Ishikawa (cell line): Measurements from ENCODE around the gene BBS9.

Experiments used
- CEBPB ChIP-seq: IDR thresholded peaks from 2 replicates; pipeline ENCODE4 v1.6.1; 2012
- CREB1 ChIP-seq: IDR thresholded peaks from 2 replicates; pipeline ENCODE4 v1.6.1; 2012; ENCODE audit warnings: low read depth
- EGR1 ChIP-seq: IDR thresholded peaks from 2 replicates; pipeline ENCODE4 v1.6.1; 2012
- EP300 ChIP-seq: IDR thresholded peaks from 2 replicates; pipeline ENCODE4 v1.6.1; 2012; ENCODE audit warnings: borderline replicate concordance
- FOXM1 ChIP-seq: IDR thresholded peaks from 2 replicates; pipeline ENCODE4 v1.6.1; 2012; ENCODE audit warnings: low read depth, borderline replicate concordance
- MAX ChIP-seq: IDR thresholded peaks from 2 replicates; pipeline ENCODE4 v1.6.1; 2012
- NFIC ChIP-seq: IDR thresholded peaks from 2 replicates; pipeline ENCODE4 v1.6.1; 2012
- RAD21 ChIP-seq: IDR thresholded peaks from 2 replicates; pipeline ENCODE4 v1.6.1; 2012; ENCODE audit warnings: low read depth
- REST ChIP-seq: IDR thresholded peaks from 2 replicates; pipeline ENCODE4 v1.6.1; 2012; ENCODE audit warnings: low read depth, mild to moderate bottlenecking
- TAF1 ChIP-seq: IDR thresholded peaks from 2 replicates; pipeline ENCODE4 v1.6.1; 2012; ENCODE audit warnings: low read depth, mild to moderate bottlenecking
- TCF12 ChIP-seq: IDR thresholded peaks from 2 replicates; pipeline ENCODE4 v1.6.1; 2012; ENCODE audit warnings: low read depth
- TEAD4 ChIP-seq: IDR thresholded peaks from 2 replicates; pipeline ENCODE4 v1.6.1; 2012
- USF1 ChIP-seq: IDR thresholded peaks from 2 replicates; pipeline ENCODE4 v1.6.1; 2012
- YY1 ChIP-seq: IDR thresholded peaks from 2 replicates; pipeline ENCODE4 v1.6.1; 2012; ENCODE audit warnings: low read depth
- ZBTB7A ChIP-seq: IDR thresholded peaks from 2 replicates; pipeline ENCODE4 v1.6.1; 2012; ENCODE audit warnings: low read depth

The BBS9 gene

GRCh38 chr7:33251301-33251700 is 121.9 kb downstream of the BBS9 start:
- TF ChIP-seq YY1 (no peak), REST (no peak), MAX (no peak), EGR1 (no peak), RAD21 (no peak), TEAD4 (no peak), CEBPB (no peak), ZBTB7A (no peak), EP300 (no peak), CREB1 (no peak), TCF12 (no peak), USF1 (no peak), NFIC (no peak), FOXM1 (no peak)

- no peak for TF ChIP-seq FOXM1
- TF ChIP-seq NFIC: no peak
- no peak for TF ChIP-seq MAX
- TF ChIP-seq TAF1: no peak
- no peak for TF ChIP-seq TEAD4
- TF ChIP-seq EGR1: no peak
- no peak for TF ChIP-seq REST
- no peak for TF ChIP-seq USF1
- TF ChIP-seq TCF12: no peak
- TF ChIP-seq EP300: no peak
Measured at GRCh38 chr7:33258491-33258951, 129.2 kb downstream of the BBS9 start.

- no peak for TF ChIP-seq NFIC
- TF ChIP-seq EGR1: no peak
- TF ChIP-seq CREB1: no peak
- TF ChIP-seq ZBTB7A: no peak
- TF ChIP-seq MAX: no peak
- TF ChIP-seq TAF1: no peak
- TF ChIP-seq RAD21: no peak
- no peak for TF ChIP-seq USF1
- TF ChIP-seq TCF12: no peak
Measured at GRCh38 chr7:33261585-33261984, 132.2 kb downstream of the BBS9 start.

GRCh38 chr7:33262476-33262875 is 133.1 kb downstream of the BBS9 start:
- TF ChIP-seq EP300: no peak
- TF ChIP-seq CEBPB: no peak
- no peak for TF ChIP-seq YY1
- TF ChIP-seq TAF1: no peak
- TF ChIP-seq REST: no peak

- no peak for TF ChIP-seq CREB1
- TF ChIP-seq CEBPB: no peak
- no peak for TF ChIP-seq TCF12
- TF ChIP-seq MAX: no peak
- no peak for TF ChIP-seq EP300
Measured at GRCh38 chr7:33273356-33273755, 144.0 kb downstream of the BBS9 start.
